Endothelial cell of umbilical vein (primary cell): Measurements from ENCODE around the gene ZNF619. TPM values are rescaled to one million over a fixed set of nuclear protein-coding genes. Genes with fewer than 3 reads are reported as not detected.

Source experiments
- BruUV-seq: library from RNA; stranded (reverse); fragments of 400-500 nt; replicated peaks from 2 replicates; lab custom pipeline; 2021; lab: Mats Ljungman, UMichigan
- CTCF ChIA-PET: fragments of 300-600, 350-600 bp; sonication (Branson Sonifier 250); formaldehyde crosslinking; loops from one replicate; lab custom pipeline; 2021; ENCODE audit warnings: antibody characterized with exemption, inconsistent platforms; lab: Charles Lee
- POLR2A ChIA-PET: fragments of 300-600, 350-600 bp; sonication (Branson Sonifier 250); formaldehyde crosslinking; loops from one replicate; lab custom pipeline; 2021; ENCODE audit warnings: antibody characterized with exemption, inconsistent platforms; lab: Charles Lee
- DNase-seq: peaks from one replicate; pipeline ENCODE4 v3.0.0-alpha.2; 2011; ENCODE audit warnings: low read depth, low spot score
- FAIRE-seq: peaks from 2 replicates; lab custom pipeline; 2011; peaks lifted over from hg19 to GRCh38; lab: Jason Lieb, UNC
- H2AFZ ChIP-seq: 2 replicates; pipeline ENCODE4 v1.6.0; 2012; ENCODE audit warnings: low read depth, low read length, control low read depth, inconsistent platforms
- H3K27ac ChIP-seq: 2 replicates; pipeline ENCODE4 v1.5.1; 2011; ENCODE audit warnings: low read depth, mild to moderate bottlenecking, control low read depth, low read length, moderate library complexity; ENCODE audit not compliant: insufficient read depth
- H3K27me3 ChIP-seq, 2 experiments: 2 replicates each; pipeline versions ENCODE4 v1.6.0 to v1.6.1; 2011; ENCODE audit warnings: low read length in 2 of 2, mixed read lengths in 1 of 2; ENCODE audit not compliant: control insufficient read depth in 2 of 2, insufficient read depth in 2 of 2
- H3K36me3 ChIP-seq, 2 experiments: 2 replicates in 1 of 2; 3 replicates in 1 of 2; pipeline ENCODE4 v1.5.1; 2011; ENCODE audit warnings: low read length in 2 of 2, mild to moderate bottlenecking in 1 of 2, moderate library complexity in 1 of 2; ENCODE audit not compliant: control insufficient read depth in 2 of 2, insufficient read depth in 2 of 2; ENCODE audit errors: extremely low read depth in 1 of 2
- H3K4me1 ChIP-seq: 3 replicates; pipeline ENCODE4 v1.5.1; 2011; ENCODE audit warnings: mild to moderate bottlenecking, low read length; ENCODE audit not compliant: control insufficient read depth, insufficient read depth; ENCODE audit errors: extremely low read depth
- H3K4me2 ChIP-seq: 2 replicates; pipeline ENCODE4 v1.6.1; 2011; ENCODE audit warnings: low read length, control low read depth, mixed read lengths; ENCODE audit not compliant: insufficient read depth
- H3K4me3 ChIP-seq, 3 experiments: fragments of 200-600 bp in 1 of 3; sonication (generic), shearing (Covaris generic) in 1 of 3; replicated peaks in 1 of 3; 2 replicates each; pipeline ENCODE4 v1.5.1; 2011 to 2016; ENCODE audit warnings: control low read depth in 3 of 3, low read length in 3 of 3, mild to moderate bottlenecking in 2 of 3, inconsistent platforms in 1 of 3, low read depth in 1 of 3, moderate library complexity in 1 of 3; ENCODE audit not compliant: insufficient read depth in 1 of 3
- H3K79me2 ChIP-seq: 2 replicates; pipeline ENCODE4 v1.6.0; 2012; ENCODE audit warnings: low read length, inconsistent platforms; ENCODE audit not compliant: control insufficient read depth, insufficient read depth
- H3K9ac ChIP-seq: replicated peaks from 2 replicates; pipeline ENCODE3; 2011; ENCODE audit warnings: low read length, control low read depth; ENCODE audit not compliant: insufficient read depth; ENCODE audit errors: extremely low read depth
- H3K9me1 ChIP-seq: replicated peaks from 3 replicates; pipeline ENCODE4 v1.6.0; 2011; ENCODE audit warnings: mild to moderate bottlenecking, low read length; ENCODE audit not compliant: control insufficient read depth, insufficient read depth; ENCODE audit errors: extremely low read depth
- H3K9me3 ChIP-seq: replicated peaks from 2 replicates; pipeline ENCODE4 v1.5.1; 2012; ENCODE audit warnings: low read length, inconsistent platforms; ENCODE audit not compliant: control insufficient read depth, insufficient read depth
- H4K20me1 ChIP-seq: replicated peaks from 2 replicates; pipeline ENCODE3; 2011; ENCODE audit warnings: mild to moderate bottlenecking, low read length; ENCODE audit not compliant: control insufficient read depth, insufficient read depth; ENCODE audit errors: extremely low read depth
- CTCF ChIP-seq, 2 donors: IDR thresholded peaks; 1 replicate in 1 of 2; 2 replicates in 1 of 2; pipeline ENCODE4 v1.5.1; 2011; ENCODE audit warnings: low read length in 2 of 2, mild to moderate bottlenecking in 2 of 2, moderate library complexity in 2 of 2, control low read depth in 1 of 2, inconsistent platforms in 1 of 2, low read depth in 1 of 2; ENCODE audit not compliant: insufficient read depth in 1 of 2; ENCODE audit errors: extremely low read depth in 1 of 2
- EZH2 ChIP-seq: IDR thresholded peaks from 2 replicates; pipeline ENCODE4 v1.6.1; 2012; ENCODE audit warnings: borderline replicate concordance, low read depth, mild to moderate bottlenecking, moderate library complexity, low read length, inconsistent platforms; ENCODE audit not compliant: severe bottlenecking
- FOS ChIP-seq: IDR thresholded peaks from 2 replicates; pipeline ENCODE4 v1.6.1; 2011; ENCODE audit warnings: mild to moderate bottlenecking, low read length, moderate library complexity, borderline replicate concordance; ENCODE audit not compliant: insufficient read depth
- GATA2 ChIP-seq: IDR thresholded peaks from 2 replicates; pipeline ENCODE4 v1.7.0; 2011; ENCODE audit warnings: low read depth, mild to moderate bottlenecking, moderate library complexity, mixed read lengths, low read length; ENCODE audit not compliant: insufficient read length, insufficient read depth
- JUN ChIP-seq: IDR thresholded peaks from 2 replicates; pipeline ENCODE4 v1.6.1; 2011; ENCODE audit warnings: borderline replicate concordance, low read depth; ENCODE audit not compliant: insufficient read length, insufficient read depth
- MAX ChIP-seq: IDR thresholded peaks from 2 replicates; pipeline ENCODE4 v1.6.1; 2011; ENCODE audit not compliant: insufficient read depth, insufficient read length
- MYC ChIP-seq: IDR thresholded peaks from one replicate; pipeline ENCODE4 v1.6.1; 2011; ENCODE audit warnings: mild to moderate bottlenecking, low read depth, low read length
- POLR2A ChIP-seq: IDR thresholded peaks from 2 replicates; pipeline ENCODE4 v1.6.1; 2012; ENCODE audit warnings: low read depth, mild to moderate bottlenecking, control low read depth, low read length
- POLR2AphosphoS5 ChIP-seq: IDR thresholded peaks from 2 replicates; pipeline ENCODE4 v1.6.1; 2012; ENCODE audit warnings: low read depth, mild to moderate bottlenecking, control low read depth, low read length, moderate library complexity; ENCODE audit not compliant: insufficient read depth
- dilution Hi-C: fragments of 300-500 bp; cut with MboI; formaldehyde crosslinking; loops from one replicate; pipeline ENCODE4 v1.15.0; 2019; ENCODE audit warnings: low sequenced_read_pairs; ENCODE audit not compliant: extremely low pct_ligation_motif_present
- intact Hi-C: fragments of 100-400 bp; cut with micrococcal nuclease; formaldehyde crosslinking; loops from one replicate; pipeline ENCODE4 v1.10.0; 2022
- polyA plus RNA-seq, 4 experiments: library from polyadenylated mRNA; depleted of rRNA in 3 of 4; stranded (reverse) in 3 of 4; unstranded in 1 of 4; fragments of >200 nt; gene quantifications; 2 replicates each; pipeline versions ENCODE4 v1.2.1 to v1.2.3, GENCODE V29; 2011 to 2012; ENCODE audit warnings: missing spikeins in 1 of 4
- total RNA-seq: library from RNA; stranded (reverse); gene quantifications from 2 replicates; pipeline ENCODE4 v1.2.3, GENCODE V29; 2021

The ZNF619 gene
- total and polyA plus RNA-seq, 2 donors (not counting 3 experiments of a cell fraction or from before 2014, with no cell fraction given) = 2.3 to 7.2 TPM

GRCh38 chr3:40464339-40465110 lies 12.4 kb upstream of the ZNF619 start:
- intact Hi-C loops = no loop called here
- POLR2A ChIA-PET = no interaction called here

More at GRCh38 chr3:40464339-40465110, 12.4 kb upstream of the ZNF619 start:
- Histone ChIP-seq H3K9ac (no peak overlapping the region), H3K27ac (no peak overlapping the region), H3K4me1 (no peaks in the 10 kb centered on the region), H2AFZ (no peak overlapping the region), H3K4me3 (no peak overlapping the region), H3K79me2 (peaks cover 6% of the 10 kb centered on the region), H3K4me2 (no peak overlapping the region), H3K36me3 (peaks cover 14 to 27% of the 10 kb centered on the region in 2 experiments), H3K27me3 (no peaks in the 10 kb centered on the region), H4K20me1 (peaks cover 2% of the 10 kb centered on the region), H3K9me1 (no peaks in the 10 kb centered on the region), H3K9me3 (no peaks in the 10 kb centered on the region)
- dilution Hi-C loops = no loop called here
- no peak for DNase-seq
- no TSS peak for BruUV-seq
- TF ChIP-seq CTCF (IDR thresholded peaks at IDR 0.05; ENCODE audit: extremely low read depth in 1 of 2, insufficient read depth in 1 of 2, low read depth in 1 of 2, low read length in 2 of 2) = no peak
- no peak for TF ChIP-seq MYC
- TF ChIP-seq GATA2 = no peak
- TF ChIP-seq POLR2A = no peak
- no peak for TF ChIP-seq EZH2
- TF ChIP-seq MAX = no peak
- no peak for TF ChIP-seq JUN
- no peak for TF ChIP-seq FOS
- no peak for TF ChIP-seq POLR2AphosphoS5
- CTCF ChIA-PET = interaction anchor here (0.9 kb wide), 1 partner anchor 42 kb away, joined by 3 read pairs; the partner anchor contains the start of gene ZNF620
- FAIRE-seq = no peak
